ENCODE results near the gene MLLT3. TPM values are rescaled to one million over a fixed set of nuclear protein-coding genes. Genes with fewer than 3 reads are reported as not detected.

MLLT3 gene
- total RNA-seq, 1 experiment from 2014 or later: 7.0 TPM

GRCh38 chr9:20582150-20582549 is 40.1 kb downstream of the MLLT3 start:
- CTCF ChIA-PET: no interaction called here
- ATAC-seq: no peak
- no peak for DNase-seq (ENCODE audit: low spot score)
- Mint-ChIP-seq H3K4me3 (no peak overlapping the region), H3K27me3 (ENCODE audit: low read depth) (peaks cover 64% of the 10 kb centered on the region), H3K27ac (no peak overlapping the region), H3K9me3 (no peaks in the 10 kb centered on the region), H3K4me1 (peaks cover 3% of the 10 kb centered on the region; the same call in 1 of the 2 replicates), H3K36me3 (no peaks in the 10 kb centered on the region)
- POLR2A ChIA-PET: no interaction called here
- TF ChIP-seq GRHL2 (CRISPR knock-in tag; IDR thresholded peaks at IDR 0.05; ENCODE audit: insufficient replicate concordance, severe bottlenecking) (no peak), EMX1 (CRISPR knock-in tag; IDR thresholded peaks at IDR 0.05) (no peak), ATF1 (CRISPR knock-in tag; IDR thresholded peaks at IDR 0.05) (no peak), HMGA2 (CRISPR knock-in tag; IDR thresholded peaks at IDR 0.05) (no peak), CBFB (CRISPR knock-in tag; IDR thresholded peaks at IDR 0.05; ENCODE audit: low read depth) (no peak), RORB (CRISPR knock-in tag; IDR thresholded peaks at IDR 0.05) (no peak), USF1 (CRISPR knock-in tag; IDR thresholded peaks at IDR 0.05) (no peak), ZNF671 (CRISPR knock-in tag; IDR thresholded peaks at IDR 0.05) (no peak), ARID4B (CRISPR knock-in tag; IDR thresholded peaks at IDR 0.05; ENCODE audit: borderline replicate concordance) (no peak), ESRRA (CRISPR knock-in tag; IDR thresholded peaks at IDR 0.05; ENCODE audit: borderline replicate concordance) (no peak), NR1H2 (CRISPR knock-in tag; IDR thresholded peaks at IDR 0.05) (no peak)
- TF ChIP-seq, protein P1, sequence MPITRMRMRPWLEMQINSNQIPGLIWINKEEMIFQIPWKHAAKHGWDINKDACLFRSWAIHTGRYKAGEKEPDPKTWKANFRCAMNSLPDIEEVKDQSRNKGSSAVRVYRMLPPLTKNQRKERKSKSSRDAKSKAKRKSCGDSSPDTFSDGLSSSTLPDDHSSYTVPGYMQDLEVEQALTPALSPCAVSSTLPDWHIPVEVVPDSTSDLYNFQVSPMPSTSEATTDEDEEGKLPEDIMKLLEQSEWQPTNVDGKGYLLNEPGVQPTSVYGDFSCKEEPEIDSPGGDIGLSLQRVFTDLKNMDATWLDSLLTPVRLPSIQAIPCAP (CRISPR knock-in tag; IDR thresholded peaks at IDR 0.05): no peak
- TF ChIP-seq, protein P2, sequence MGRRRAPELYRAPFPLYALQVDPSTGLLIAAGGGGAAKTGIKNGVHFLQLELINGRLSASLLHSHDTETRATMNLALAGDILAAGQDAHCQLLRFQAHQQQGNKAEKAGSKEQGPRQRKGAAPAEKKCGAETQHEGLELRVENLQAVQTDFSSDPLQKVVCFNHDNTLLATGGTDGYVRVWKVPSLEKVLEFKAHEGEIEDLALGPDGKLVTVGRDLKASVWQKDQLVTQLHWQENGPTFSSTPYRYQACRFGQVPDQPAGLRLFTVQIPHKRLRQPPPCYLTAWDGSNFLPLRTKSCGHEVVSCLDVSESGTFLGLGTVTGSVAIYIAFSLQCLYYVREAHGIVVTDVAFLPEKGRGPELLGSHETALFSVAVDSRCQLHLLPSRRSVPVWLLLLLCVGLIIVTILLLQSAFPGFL (CRISPR knock-in tag; IDR thresholded peaks at IDR 0.05; ENCODE audit: borderline replicate concordance): no peak
- TF ChIP-seq, protein P3, sequence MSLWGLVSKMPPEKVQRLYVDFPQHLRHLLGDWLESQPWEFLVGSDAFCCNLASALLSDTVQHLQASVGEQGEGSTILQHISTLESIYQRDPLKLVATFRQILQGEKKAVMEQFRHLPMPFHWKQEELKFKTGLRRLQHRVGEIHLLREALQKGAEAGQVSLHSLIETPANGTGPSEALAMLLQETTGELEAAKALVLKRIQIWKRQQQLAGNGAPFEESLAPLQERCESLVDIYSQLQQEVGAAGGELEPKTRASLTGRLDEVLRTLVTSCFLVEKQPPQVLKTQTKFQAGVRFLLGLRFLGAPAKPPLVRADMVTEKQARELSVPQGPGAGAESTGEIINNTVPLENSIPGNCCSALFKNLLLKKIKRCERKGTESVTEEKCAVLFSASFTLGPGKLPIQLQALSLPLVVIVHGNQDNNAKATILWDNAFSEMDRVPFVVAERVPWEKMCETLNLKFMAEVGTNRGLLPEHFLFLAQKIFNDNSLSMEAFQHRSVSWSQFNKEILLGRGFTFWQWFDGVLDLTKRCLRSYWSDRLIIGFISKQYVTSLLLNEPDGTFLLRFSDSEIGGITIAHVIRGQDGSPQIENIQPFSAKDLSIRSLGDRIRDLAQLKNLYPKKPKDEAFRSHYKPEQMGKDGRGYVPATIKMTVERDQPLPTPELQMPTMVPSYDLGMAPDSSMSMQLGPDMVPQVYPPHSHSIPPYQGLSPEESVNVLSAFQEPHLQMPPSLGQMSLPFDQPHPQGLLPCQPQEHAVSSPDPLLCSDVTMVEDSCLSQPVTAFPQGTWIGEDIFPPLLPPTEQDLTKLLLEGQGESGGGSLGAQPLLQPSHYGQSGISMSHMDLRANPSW (CRISPR knock-in tag; conservative IDR thresholded peaks at IDR 0.05; ENCODE audit: low read depth): no peak

GRCh38 chr9:20580673-20581072 is 41.6 kb downstream of the MLLT3 start:
- ATAC-seq (no peak), DNase-seq (ENCODE audit: low spot score) (no peak)
- Mint-ChIP-seq H3K9me3 (peaks cover 7% of the 10 kb centered on the region), H3K36me3 (no peaks in the 10 kb centered on the region), H3K27ac (no peak overlapping the region), H3K27me3 (ENCODE audit: low read depth) (peaks cover 50% of the 10 kb centered on the region), H3K4me3 (no peak overlapping the region), H3K4me1 (peaks cover 3% of the 10 kb centered on the region; the same call in 1 of the 2 replicates)
- POLR2A ChIA-PET: no interaction called here
- CTCF ChIA-PET: no interaction called here
- no peak for TF ChIP-seq SP1 (CRISPR knock-in tag; conservative IDR thresholded peaks at IDR 0.05)
- TF ChIP-seq USF1 (CRISPR knock-in tag; IDR thresholded peaks at IDR 0.05): no peak
- TF ChIP-seq, protein P4, sequence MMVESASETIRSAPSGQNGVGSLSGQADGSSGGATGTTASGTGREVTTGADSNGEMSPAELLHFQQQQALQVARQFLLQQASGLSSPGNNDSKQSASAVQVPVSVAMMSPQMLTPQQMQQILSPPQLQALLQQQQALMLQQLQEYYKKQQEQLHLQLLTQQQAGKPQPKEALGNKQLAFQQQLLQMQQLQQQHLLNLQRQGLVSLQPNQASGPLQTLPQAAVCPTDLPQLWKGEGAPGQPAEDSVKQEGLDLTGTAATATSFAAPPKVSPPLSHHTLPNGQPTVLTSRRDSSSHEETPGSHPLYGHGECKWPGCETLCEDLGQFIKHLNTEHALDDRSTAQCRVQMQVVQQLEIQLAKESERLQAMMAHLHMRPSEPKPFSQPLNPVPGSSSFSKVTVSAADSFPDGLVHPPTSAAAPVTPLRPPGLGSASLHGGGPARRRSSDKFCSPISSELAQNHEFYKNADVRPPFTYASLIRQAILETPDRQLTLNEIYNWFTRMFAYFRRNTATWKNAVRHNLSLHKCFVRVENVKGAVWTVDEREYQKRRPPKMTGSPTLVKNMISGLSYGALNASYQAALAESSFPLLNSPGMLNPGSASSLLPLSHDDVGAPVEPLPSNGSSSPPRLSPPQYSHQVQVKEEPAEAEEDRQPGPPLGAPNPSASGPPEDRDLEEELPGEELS (CRISPR knock-in tag; IDR thresholded peaks at IDR 0.05): no peak
- TF ChIP-seq NFE2L1 (CRISPR knock-in tag; IDR thresholded peaks at IDR 0.05): no peak
- no peak for TF ChIP-seq E2F5 (CRISPR knock-in tag; IDR thresholded peaks at IDR 0.05)
- TF ChIP-seq NR3C1 (CRISPR knock-in tag; conservative IDR thresholded peaks at IDR 0.05; ENCODE audit: low read depth): no peak
- no peak for TF ChIP-seq EMX1 (CRISPR knock-in tag; IDR thresholded peaks at IDR 0.05)
- TF ChIP-seq ETV6 (CRISPR knock-in tag; IDR thresholded peaks at IDR 0.05): no peak
- TF ChIP-seq SMAD3 (CRISPR knock-in tag; IDR thresholded peaks at IDR 0.05; ENCODE audit: borderline replicate concordance): no peak
- no peak for TF ChIP-seq ELF4 (CRISPR knock-in tag; IDR thresholded peaks at IDR 0.05; ENCODE audit: low read depth)
